Hematopoietic multipotent progenitor cell treated with erythropoietin and hydrocortisone succinate and interleukin-3 and kit ligand, for 15 days (in vitro differentiated cells): ENCODE data around the gene ANTXRL.
A peak's percentile ranks its signal among the peaks of the same experiment; 100 is the strongest.
"Not testable (repeated sequence)": the region's sequence is repeated elsewhere in the genome, so short reads cannot be mapped to it uniquely, and the experiment has no call there.

Experiments used
- DNase-seq: peaks from one replicate; pipeline ENCODE4 v3.0.0-alpha.2; 2015; ENCODE audit warnings: low spot score

ANTXRL gene

GRCh38 chr10:46308113-46308415 lies 21.3 kb downstream of the ANTXRL start:
- DNase-seq = no peak

- DNase-seq = no peak
These were observed 22.1 kb downstream of the ANTXRL start for GRCh38 chr10:46308666-46309450.

GRCh38 chr10:46309511-46310142 lies 22.8 kb downstream of the ANTXRL start:
- no peak for DNase-seq

- DNase-seq = no peak
These were observed 23.3 kb downstream of the ANTXRL start for GRCh38 chr10:46310143-46310514.

GRCh38 chr10:46310851-46311250 lies 24.1 kb downstream of the ANTXRL start:
- no peak for DNase-seq

- DNase-seq = no peak
These were observed 24.7 kb downstream of the ANTXRL start for GRCh38 chr10:46311501-46311951.

- not testable (repeated sequence) for DNase-seq
These were observed 25.2 kb downstream of the ANTXRL start for GRCh38 chr10:46311961-46312431.

- no peak for DNase-seq
These were observed 26.2 kb downstream of the ANTXRL start for GRCh38 chr10:46312953-46313352.

GRCh38 chr10:46314071-46314470 lies 27.3 kb downstream of the ANTXRL start:
- no peak for DNase-seq

- DNase-seq = not testable (repeated sequence)
These were observed 28.5 kb downstream of the ANTXRL start for GRCh38 chr10:46315071-46315860.

- DNase-seq = no peak
These were observed 30.6 kb downstream of the ANTXRL start for GRCh38 chr10:46317370-46317769.

- no peak for DNase-seq
These were observed 31.1 kb downstream of the ANTXRL start for GRCh38 chr10:46317889-46318288.

- no peak for DNase-seq
These were observed 32.0 kb downstream of the ANTXRL start for GRCh38 chr10:46318799-46319198.

- DNase-seq = no peak
These were observed 32.6 kb downstream of the ANTXRL start for GRCh38 chr10:46319389-46319788.

- no peak for DNase-seq
These were observed 35.0 kb downstream of the ANTXRL start for GRCh38 chr10:46321770-46322169.

- no peak for DNase-seq
These were observed 36.4 kb downstream of the ANTXRL start for GRCh38 chr10:46323176-46323575.

GRCh38 chr10:46325021-46325420 lies 38.2 kb downstream of the ANTXRL start:
- DNase-seq = peak; percentile 13

- no peak for DNase-seq
These were observed 39.3 kb downstream of the ANTXRL start for GRCh38 chr10:46326066-46326465.

- no peak for DNase-seq
These were observed 40.2 kb downstream of the ANTXRL start for GRCh38 chr10:46326971-46327370.

- no peak for DNase-seq
These were observed 40.9 kb downstream of the ANTXRL start for GRCh38 chr10:46327685-46328084.

GRCh38 chr10:46328853-46329689 lies 42.3 kb downstream of the ANTXRL start:
- no peak for DNase-seq

- DNase-seq = no peak
These were observed 42.9 kb downstream of the ANTXRL start for GRCh38 chr10:46329690-46330016.
